Peyer's patch (tissue), 4 donors: ENCODE data around the gene CMTR1.

Experiments
- POLR2A ChIP-seq, 2 donors: fragments of 450-650 bp; IDR thresholded peaks; one replicate each; pipeline ENCODE4 v1.5.1; 2017; ENCODE audit warnings: antibody characterized with exemption in 2 of 2, mild to moderate bottlenecking in 2 of 2, moderate library complexity in 2 of 2
- TF ChIP-seq, protein P1 (sequence below), 6 experiments: fragments of 450-650 bp in 4 of 6; fragments of 200-600 bp in 2 of 6; sonication (generic) in 1 of 6; IDR thresholded peaks; one replicate each; pipeline ENCODE4 v1.5.1; 2017 to 2019; ENCODE audit warnings: antibody characterized with exemption in 6 of 6, mild to moderate bottlenecking in 3 of 6, moderate library complexity in 1 of 6

DNA sequence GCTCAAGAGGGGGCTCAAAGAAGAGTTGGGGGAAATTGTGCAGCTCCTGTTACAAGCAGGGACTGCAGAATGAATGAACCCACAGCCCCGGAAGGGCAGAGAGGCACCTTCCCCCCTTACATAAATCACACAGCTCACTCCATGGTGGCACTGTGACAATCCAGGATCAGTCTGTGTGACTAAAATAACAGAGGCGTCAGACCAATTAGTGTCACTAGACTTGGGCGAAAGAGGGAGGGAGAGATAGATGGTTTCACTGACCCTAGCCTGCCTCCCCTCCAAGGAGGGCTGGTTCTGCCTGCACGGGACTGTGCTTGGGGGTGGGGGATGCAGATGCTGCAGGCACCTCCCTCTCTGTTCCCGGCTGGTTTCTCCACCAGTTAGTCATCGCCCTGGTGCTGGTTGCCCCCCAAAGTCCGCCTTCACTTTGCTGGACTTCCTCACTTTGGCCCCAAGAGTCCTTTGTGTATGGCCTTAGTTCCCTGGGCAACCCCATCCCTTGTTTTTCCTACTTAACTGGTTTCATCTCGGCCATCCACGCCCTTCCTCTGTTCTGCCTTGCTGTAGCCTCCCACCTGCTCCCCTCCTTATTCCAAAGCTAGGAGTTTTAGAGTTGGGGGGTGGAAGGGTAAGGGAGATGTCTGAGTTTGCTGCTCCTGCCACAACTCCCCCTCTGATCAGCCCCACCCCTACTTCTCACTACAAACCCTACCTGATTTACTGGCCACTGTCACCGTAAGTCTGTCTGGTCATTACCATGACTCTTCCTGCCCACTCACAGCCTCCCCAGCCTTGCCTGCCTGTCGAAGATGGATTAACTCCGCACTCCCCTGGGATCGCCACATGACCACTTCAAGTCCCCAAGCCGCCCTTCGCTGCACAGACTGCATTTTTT lies 48.9 kb downstream of the CMTR1 start:
- TF ChIP-seq, protein P1, sequence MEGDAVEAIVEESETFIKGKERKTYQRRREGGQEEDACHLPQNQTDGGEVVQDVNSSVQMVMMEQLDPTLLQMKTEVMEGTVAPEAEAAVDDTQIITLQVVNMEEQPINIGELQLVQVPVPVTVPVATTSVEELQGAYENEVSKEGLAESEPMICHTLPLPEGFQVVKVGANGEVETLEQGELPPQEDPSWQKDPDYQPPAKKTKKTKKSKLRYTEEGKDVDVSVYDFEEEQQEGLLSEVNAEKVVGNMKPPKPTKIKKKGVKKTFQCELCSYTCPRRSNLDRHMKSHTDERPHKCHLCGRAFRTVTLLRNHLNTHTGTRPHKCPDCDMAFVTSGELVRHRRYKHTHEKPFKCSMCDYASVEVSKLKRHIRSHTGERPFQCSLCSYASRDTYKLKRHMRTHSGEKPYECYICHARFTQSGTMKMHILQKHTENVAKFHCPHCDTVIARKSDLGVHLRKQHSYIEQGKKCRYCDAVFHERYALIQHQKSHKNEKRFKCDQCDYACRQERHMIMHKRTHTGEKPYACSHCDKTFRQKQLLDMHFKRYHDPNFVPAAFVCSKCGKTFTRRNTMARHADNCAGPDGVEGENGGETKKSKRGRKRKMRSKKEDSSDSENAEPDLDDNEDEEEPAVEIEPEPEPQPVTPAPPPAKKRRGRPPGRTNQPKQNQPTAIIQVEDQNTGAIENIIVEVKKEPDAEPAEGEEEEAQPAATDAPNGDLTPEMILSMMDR (IDR thresholded peaks at IDR 0.05): no peak
- no peak for TF ChIP-seq POLR2A (IDR thresholded peaks at IDR 0.05)
